ENCODE results near the gene DNAJC25.
"Not testable (repeated sequence)": the region's sequence is repeated elsewhere in the genome, so short reads cannot be mapped to it uniquely, and the experiment has no call there.

Gene DNAJC25

GRCh38 chr9:111615928-111616327 lies 15.2 kb upstream of the DNAJC25 start:
- Histone ChIP-seq H3K18ac (ENCODE audit: low read depth in 1 of 2, low read length in 2 of 2) (no peak overlapping the region), H3K4me2 (ENCODE audit: low read length, poor library complexity, severe bottlenecking) (no peak overlapping the region), H2BK12ac (ENCODE audit: low read length in 2 of 2) (no peak overlapping the region), H4K8ac (ENCODE audit: low read length) (no peak overlapping the region), H3K79me1 (replicated peaks; ENCODE audit: low read length, poor library complexity, severe bottlenecking) (no peaks in the 10 kb centered on the region), H3K27ac (ENCODE audit: low read length, poor library complexity, severe bottlenecking) (no peak overlapping the region), H3K9ac (ENCODE audit: low read length) (no peak overlapping the region), H3K4ac (ENCODE audit: low read depth in 1 of 2, low read length in 2 of 2) (no peak overlapping the region), H3K23ac (ENCODE audit: low read length in 2 of 2) (no peak overlapping the region), H2BK120ac (ENCODE audit: low read depth, low read length) (no peak overlapping the region), H3K4me3 (ENCODE audit: insufficient read depth in 1 of 2, low read depth in 1 of 2, low read length in 2 of 2) (no peak overlapping the region), H2AK5ac (ENCODE audit: low read length, severe bottlenecking) (no peak overlapping the region), H3K27me3 (ENCODE audit: control insufficient read depth in 1 of 2, insufficient read depth in 1 of 2, low read length in 2 of 2) (peaks cover 11 to 34% of the 10 kb centered on the region in 2 experiments), H2BK15ac (ENCODE audit: low read depth, poor library complexity, severe bottlenecking) (no peak overlapping the region), H2AFZ (ENCODE audit: low read depth, low read length) (no peak overlapping the region), H3K14ac (ENCODE audit: low read length in 2 of 2) (no peak overlapping the region), H2BK5ac (ENCODE audit: low read depth, low read length, poor library complexity, severe bottlenecking) (no peak overlapping the region), H3K36me3 (ENCODE audit: control insufficient read depth in 1 of 2, insufficient read depth in 2 of 2, low read depth in 1 of 2, low read length in 2 of 2) (no peaks in the 10 kb centered on the region), H3K4me1 (ENCODE audit: control insufficient read depth, insufficient read depth, low read depth, low read length) (no peaks in the 10 kb centered on the region), H4K91ac (ENCODE audit: low read length) (no peak overlapping the region), H3K9me3 (ENCODE audit: control insufficient read depth, low read length) (no peaks in the 10 kb centered on the region)
- WGBS: 84% methylated on average over 3 of the region's 3 CpGs
- no peak for DNase-seq

DNA sequence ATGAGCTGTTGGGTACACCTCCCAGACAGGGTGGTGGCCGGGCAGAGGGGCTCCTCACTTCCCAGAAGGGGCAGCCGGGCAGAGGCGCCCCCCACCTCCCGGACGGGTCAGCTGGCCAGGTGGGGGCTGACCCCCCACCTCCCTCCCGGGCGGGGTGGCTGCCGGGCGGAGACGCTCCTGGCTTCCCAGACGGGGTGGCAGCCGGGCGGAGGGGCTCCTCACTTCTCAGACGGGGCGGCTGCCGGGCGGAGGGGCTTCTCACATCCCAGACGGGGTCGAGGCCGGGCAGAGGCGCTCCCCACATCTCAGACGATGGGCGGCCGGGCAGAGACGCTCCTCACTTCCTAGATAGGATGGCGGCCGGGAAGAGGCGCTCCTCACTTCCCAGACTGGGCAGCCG lies 13.8 kb upstream of the DNAJC25 start:
- H3K14ac ChIP-seq (ENCODE audit: low read length in 2 of 2); H3K23ac ChIP-seq (ENCODE audit: low read length in 2 of 2); H2BK15ac ChIP-seq (ENCODE audit: low read depth, poor library complexity, severe bottlenecking); H3K27ac ChIP-seq (ENCODE audit: low read length, poor library complexity, severe bottlenecking); H2BK120ac ChIP-seq (ENCODE audit: low read depth, low read length); H3K18ac ChIP-seq (ENCODE audit: low read depth in 1 of 2, low read length in 2 of 2); H2BK12ac ChIP-seq (ENCODE audit: low read length in 2 of 2); DNase-seq; H4K91ac ChIP-seq (ENCODE audit: low read length); H3K9ac ChIP-seq (ENCODE audit: low read length); H3K36me3 ChIP-seq (ENCODE audit: control insufficient read depth in 1 of 2, insufficient read depth in 2 of 2, low read depth in 1 of 2, low read length in 2 of 2); H2AK5ac ChIP-seq (ENCODE audit: low read length, severe bottlenecking); H3K79me1 ChIP-seq (replicated peaks; ENCODE audit: low read length, poor library complexity, severe bottlenecking); H2AFZ ChIP-seq (ENCODE audit: low read depth, low read length); H3K4me2 ChIP-seq (ENCODE audit: low read length, poor library complexity, severe bottlenecking); H3K4me3 ChIP-seq (ENCODE audit: insufficient read depth in 1 of 2, low read depth in 1 of 2, low read length in 2 of 2); H3K4ac ChIP-seq (ENCODE audit: low read depth in 1 of 2, low read length in 2 of 2); H3K4me1 ChIP-seq (ENCODE audit: control insufficient read depth, insufficient read depth, low read depth, low read length); H4K8ac ChIP-seq (ENCODE audit: low read length); H2BK5ac ChIP-seq (ENCODE audit: low read depth, low read length, poor library complexity, severe bottlenecking); H3K9me3 ChIP-seq (ENCODE audit: control insufficient read depth, low read length): not testable (repeated sequence)
- WGBS: over 99% methylated on average over 13 of the region's 29 CpGs
- peaks cover 11 to 23% of the 10 kb centered on the region in 2 experiments for H3K27me3 ChIP-seq (ENCODE audit: control insufficient read depth in 1 of 2, insufficient read depth in 1 of 2, low read length in 2 of 2)

- no peak overlapping the region for H3K4ac ChIP-seq (ENCODE audit: low read depth in 1 of 2, low read length in 2 of 2)
- no peak overlapping the region for H2AFZ ChIP-seq (ENCODE audit: low read depth, low read length)
- no peak overlapping the region for H2BK5ac ChIP-seq (ENCODE audit: low read depth, low read length, poor library complexity, severe bottlenecking)
- no peak overlapping the region for H2BK15ac ChIP-seq (ENCODE audit: low read depth, poor library complexity, severe bottlenecking)
- H2BK120ac ChIP-seq (ENCODE audit: low read depth, low read length): no peak overlapping the region
- H2AK5ac ChIP-seq (ENCODE audit: low read length, severe bottlenecking): no peak overlapping the region
- H4K91ac ChIP-seq (ENCODE audit: low read length): no peak overlapping the region
- H3K4me1 ChIP-seq (ENCODE audit: control insufficient read depth, insufficient read depth, low read depth, low read length): no peaks in the 10 kb centered on the region
- H3K14ac ChIP-seq (ENCODE audit: low read length in 2 of 2): no peak overlapping the region
- H3K4me3 ChIP-seq (ENCODE audit: insufficient read depth in 1 of 2, low read depth in 1 of 2, low read length in 2 of 2): no peak overlapping the region
- H3K36me3 ChIP-seq (ENCODE audit: control insufficient read depth in 1 of 2, insufficient read depth in 2 of 2, low read depth in 1 of 2, low read length in 2 of 2): no peaks in the 10 kb centered on the region
- no peak overlapping the region for H4K8ac ChIP-seq (ENCODE audit: low read length)
- no peaks in the 10 kb centered on the region for H3K79me1 ChIP-seq (replicated peaks; ENCODE audit: low read length, poor library complexity, severe bottlenecking)
- 74% methylated on average over 2 of the region's 2 CpGs for WGBS
- H3K23ac ChIP-seq (ENCODE audit: low read length in 2 of 2): no peak overlapping the region
- H2BK12ac ChIP-seq (ENCODE audit: low read length in 2 of 2): no peak overlapping the region
- no peaks in the 10 kb centered on the region for H3K27me3 ChIP-seq (ENCODE audit: control insufficient read depth in 1 of 2, insufficient read depth in 1 of 2, low read length in 2 of 2)
- peak; percentile 62 for DNase-seq
- peak overlapping the region; percentile 66 for H3K9ac ChIP-seq (ENCODE audit: low read length)
- no peak overlapping the region for H3K4me2 ChIP-seq (ENCODE audit: low read length, poor library complexity, severe bottlenecking)
- H3K27ac ChIP-seq (ENCODE audit: low read length, poor library complexity, severe bottlenecking): no peak overlapping the region
- H3K18ac ChIP-seq (ENCODE audit: low read depth in 1 of 2, low read length in 2 of 2): no peak overlapping the region
- no peaks in the 10 kb centered on the region for H3K9me3 ChIP-seq (ENCODE audit: control insufficient read depth, low read length)
Observed at GRCh38 chr9:111621895-111622480, 9.1 kb upstream of the DNAJC25 start.

GRCh38 chr9:111622626-111623025 lies 8.5 kb upstream of the DNAJC25 start:
- H2AFZ ChIP-seq (ENCODE audit: low read depth, low read length): no peak overlapping the region
- H3K4ac ChIP-seq (ENCODE audit: low read depth in 1 of 2, low read length in 2 of 2): no peak overlapping the region
- no peak overlapping the region for H3K14ac ChIP-seq (ENCODE audit: low read length in 2 of 2)
- H3K27me3 ChIP-seq (ENCODE audit: control insufficient read depth in 1 of 2, insufficient read depth in 1 of 2, low read length in 2 of 2): no peaks in the 10 kb centered on the region
- H3K4me1 ChIP-seq (ENCODE audit: control insufficient read depth, insufficient read depth, low read depth, low read length): no peaks in the 10 kb centered on the region
- H3K4me3 ChIP-seq (ENCODE audit: insufficient read depth in 1 of 2, low read depth in 1 of 2, low read length in 2 of 2): no peak overlapping the region
- H2BK5ac ChIP-seq (ENCODE audit: low read depth, low read length, poor library complexity, severe bottlenecking): no peak overlapping the region
- H3K18ac ChIP-seq (ENCODE audit: low read depth in 1 of 2, low read length in 2 of 2): no peak overlapping the region
- no peak overlapping the region for H2BK15ac ChIP-seq (ENCODE audit: low read depth, poor library complexity, severe bottlenecking)
- peak; percentile 86 for DNase-seq
- no peaks in the 10 kb centered on the region for H3K9me3 ChIP-seq (ENCODE audit: control insufficient read depth, low read length)
- no peak overlapping the region for H2BK12ac ChIP-seq (ENCODE audit: low read length in 2 of 2)
- H3K36me3 ChIP-seq (ENCODE audit: control insufficient read depth in 1 of 2, insufficient read depth in 2 of 2, low read depth in 1 of 2, low read length in 2 of 2): no peaks in the 10 kb centered on the region
- no peak overlapping the region for H3K23ac ChIP-seq (ENCODE audit: low read length in 2 of 2)
- H3K79me1 ChIP-seq (replicated peaks; ENCODE audit: low read length, poor library complexity, severe bottlenecking): no peaks in the 10 kb centered on the region
- 79% methylated on average over 2 of the region's 3 CpGs for WGBS
- no peak overlapping the region for H4K8ac ChIP-seq (ENCODE audit: low read length)
- H2AK5ac ChIP-seq (ENCODE audit: low read length, severe bottlenecking): no peak overlapping the region
- H3K9ac ChIP-seq (ENCODE audit: low read length): peak overlapping the region; percentile 66
- no peak overlapping the region for H3K4me2 ChIP-seq (ENCODE audit: low read length, poor library complexity, severe bottlenecking)
- H2BK120ac ChIP-seq (ENCODE audit: low read depth, low read length): no peak overlapping the region
- H3K27ac ChIP-seq (ENCODE audit: low read length, poor library complexity, severe bottlenecking): no peak overlapping the region
- H4K91ac ChIP-seq (ENCODE audit: low read length): no peak overlapping the region
